Measurements from ENCODE around the gene LAG3. TPM values are rescaled to one million over a fixed set of nuclear protein-coding genes. Genes with fewer than 3 reads are reported as not detected.

The LAG3 gene
- total and polyA plus RNA-seq, 10 of the 15 experiments (the other 5 are each of a cell fraction or from before 2014, with no cell fraction given), result 0.52 to 4.2 (median 1.0) TPM; not detected in 1

DNA sequence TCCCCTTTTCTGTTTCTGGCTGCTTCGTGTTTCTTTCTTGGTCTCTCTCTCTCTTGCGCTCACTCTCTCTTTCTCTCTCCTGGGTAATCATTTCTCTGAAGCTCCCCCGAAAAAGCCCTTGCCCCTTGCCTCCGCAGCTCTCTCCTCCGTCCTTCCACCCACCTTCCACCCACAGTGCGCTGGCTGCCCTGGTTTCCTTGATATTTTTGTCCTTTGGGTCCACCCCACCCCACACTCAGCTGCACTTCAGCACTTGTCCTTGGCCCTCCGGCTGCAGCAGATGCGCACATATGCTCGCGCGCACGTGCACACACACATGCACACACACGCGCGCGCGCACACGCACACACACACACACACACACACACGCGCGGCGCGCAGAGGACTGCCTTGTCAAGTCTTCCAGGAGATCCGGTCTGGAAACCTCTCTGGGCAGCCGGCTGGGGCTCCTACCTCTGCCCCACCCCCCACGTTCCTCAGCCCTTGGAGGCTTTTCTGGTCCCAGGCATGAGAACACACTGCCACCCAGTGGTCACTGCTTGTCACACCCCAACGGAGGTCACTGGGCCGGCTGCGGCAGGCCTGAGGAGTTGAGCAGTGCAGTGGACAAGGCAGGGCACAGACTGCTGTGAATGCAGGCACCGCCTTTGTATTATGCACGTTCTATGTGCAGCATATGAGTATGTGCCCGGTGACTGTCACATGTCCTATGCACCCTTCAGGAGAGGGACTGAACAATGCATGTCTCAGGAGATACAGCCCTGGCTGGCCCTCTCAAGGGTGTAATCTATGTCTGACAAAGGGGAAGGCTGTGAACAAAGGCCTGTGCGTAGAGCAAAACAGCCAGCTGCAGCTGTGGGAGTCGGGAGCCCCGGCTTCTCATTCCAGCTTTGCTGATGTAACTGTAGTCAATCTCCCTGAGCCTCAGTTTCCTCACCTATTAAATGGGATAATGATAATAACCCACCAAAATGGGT, 6.5 kb downstream of the LAG3 start (continued):
- TF ChIP-seq, protein P1, sequence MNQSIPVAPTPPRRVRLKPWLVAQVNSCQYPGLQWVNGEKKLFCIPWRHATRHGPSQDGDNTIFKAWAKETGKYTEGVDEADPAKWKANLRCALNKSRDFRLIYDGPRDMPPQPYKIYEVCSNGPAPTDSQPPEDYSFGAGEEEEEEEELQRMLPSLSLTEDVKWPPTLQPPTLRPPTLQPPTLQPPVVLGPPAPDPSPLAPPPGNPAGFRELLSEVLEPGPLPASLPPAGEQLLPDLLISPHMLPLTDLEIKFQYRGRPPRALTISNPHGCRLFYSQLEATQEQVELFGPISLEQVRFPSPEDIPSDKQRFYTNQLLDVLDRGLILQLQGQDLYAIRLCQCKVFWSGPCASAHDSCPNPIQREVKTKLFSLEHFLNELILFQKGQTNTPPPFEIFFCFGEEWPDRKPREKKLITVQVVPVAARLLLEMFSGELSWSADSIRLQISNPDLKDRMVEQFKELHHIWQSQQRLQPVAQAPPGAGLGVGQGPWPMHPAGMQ (IDR thresholded peaks at IDR 0.05; ENCODE audit: borderline replicate concordance), result no peak
- TF ChIP-seq ZNF384 (IDR thresholded peaks at IDR 0.05; ENCODE audit: borderline replicate concordance, low read depth, low read length), result no peak
- peak; percentile 95 to 99 (median 96); a peak in 5 of 6 replicates for TF ChIP-seq CTCF (IDR thresholded peaks at IDR 0.05 in 2 of 3, conservative IDR thresholded peaks at IDR 0.05 in 1 of 3; ENCODE audit: control insufficient read depth in 2 of 3, extremely low read depth in 1 of 3, insufficient read depth in 1 of 3, low read depth in 3 of 3, low read length in 3 of 3)
- TF ChIP-seq BRCA1 (IDR thresholded peaks at IDR 0.05; ENCODE audit: low read depth, low read length), result no peak
- no peak for TF ChIP-seq WRNIP1 (IDR thresholded peaks at IDR 0.05; ENCODE audit: borderline replicate concordance, low read depth, low read length)
- TF ChIP-seq, protein P2, sequence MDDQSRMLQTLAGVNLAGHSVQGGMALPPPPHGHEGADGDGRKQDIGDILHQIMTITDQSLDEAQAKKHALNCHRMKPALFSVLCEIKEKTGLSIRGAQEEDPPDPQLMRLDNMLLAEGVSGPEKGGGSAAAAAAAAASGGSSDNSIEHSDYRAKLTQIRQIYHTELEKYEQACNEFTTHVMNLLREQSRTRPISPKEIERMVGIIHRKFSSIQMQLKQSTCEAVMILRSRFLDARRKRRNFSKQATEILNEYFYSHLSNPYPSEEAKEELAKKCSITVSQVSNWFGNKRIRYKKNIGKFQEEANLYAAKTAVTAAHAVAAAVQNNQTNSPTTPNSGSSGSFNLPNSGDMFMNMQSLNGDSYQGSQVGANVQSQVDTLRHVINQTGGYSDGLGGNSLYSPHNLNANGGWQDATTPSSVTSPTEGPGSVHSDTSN (IDR thresholded peaks at IDR 0.05; ENCODE audit: insufficient replicate concordance, low read depth, low read length), result no peak
- TF ChIP-seq PAX8 (IDR thresholded peaks at IDR 0.05), result no peak
- TF ChIP-seq TCF12 (IDR thresholded peaks at IDR 0.05; ENCODE audit: low read depth, low read length), result 0 out of 2 replicates have a peak, but pooled peaks have one; percentile 21
- TF ChIP-seq CHD4 (IDR thresholded peaks at IDR 0.05), result no peak
- TF ChIP-seq DPF2 (IDR thresholded peaks at IDR 0.05), result 0 out of 2 replicates have a peak, but pooled peaks have one; percentile 24
- TF ChIP-seq ELK1 (IDR thresholded peaks at IDR 0.05; ENCODE audit: low read depth, low read length), result no peak
- no peak for TF ChIP-seq ZZZ3 (IDR thresholded peaks at IDR 0.05; ENCODE audit: control insufficient read depth, insufficient read length, low read depth)
- peak; percentile 49 for TF ChIP-seq ATF7 (IDR thresholded peaks at IDR 0.05; ENCODE audit: low read depth)
- TF ChIP-seq STAT3 (IDR thresholded peaks at IDR 0.05; ENCODE audit: low read depth, low read length), result no peak
- TF ChIP-seq HCFC1 (IDR thresholded peaks at IDR 0.05; ENCODE audit: low read length), result no peak; the same call in 1 of the 2 replicates
- no peak for TF ChIP-seq NFYB (IDR thresholded peaks at IDR 0.05; ENCODE audit: insufficient read depth, low read depth, low read length)
- no peak for TF ChIP-seq BCL11A (IDR thresholded peaks at IDR 0.05; ENCODE audit: low read depth, low read length)
- TF ChIP-seq PML (IDR thresholded peaks at IDR 0.05; ENCODE audit: low read length), result no peak
- TF ChIP-seq SRF (IDR thresholded peaks at IDR 0.05; ENCODE audit: low read depth in 2 of 2, low read length in 2 of 2), result no peak
- peak; percentile 67; the same call in 1 of the 2 replicates for TF ChIP-seq CREB1 (IDR thresholded peaks at IDR 0.05; ENCODE audit: low read depth)
- TF ChIP-seq KLF5 (IDR thresholded peaks at IDR 0.05; ENCODE audit: partially characterized antibody), result peak; percentile 65
- TF ChIP-seq HDAC6 (IDR thresholded peaks at IDR 0.05; ENCODE audit: unreplicated experiment), result no peak
- TF ChIP-seq TCF7 (IDR thresholded peaks at IDR 0.05; ENCODE audit: borderline replicate concordance), result no peak
- TF ChIP-seq IRF4 (IDR thresholded peaks at IDR 0.05; ENCODE audit: low read depth, low read length), result 0 out of 2 replicates have a peak, but pooled peaks have one; percentile 2

Data from GM12878 (cell line).